Stimulated activated CD8-positive, alpha-beta memory T cell treated with anti-CD3 and anti-CD28 coated beads, Interleukin-2, amount 100 ng/mL, for 48 hours (primary cell): ENCODE measurements around the gene RASA3.
"Not testable (repeated sequence)": the region's sequence is repeated elsewhere in the genome, so short reads cannot be mapped to it uniquely, and the experiment has no call there.

Experiments
- DNase-seq, 2 donors: peaks; one replicate each; pipeline ENCODE4 v3.0.0-alpha.2; 2020; ENCODE audit warnings: low read depth in 2 of 2

Gene RASA3

GRCh38 chr13:113988859-113989258 is 143.6 kb downstream of the RASA3 start:
- DNase-seq = not testable (repeated sequence)

- DNase-seq = no peak
These were observed 150.1 kb downstream of the RASA3 start for GRCh38 chr13:113982296-113982661.

- no peak for DNase-seq
These were observed 150.7 kb downstream of the RASA3 start for GRCh38 chr13:113981611-113982295.

- DNase-seq = no peak
These were observed 151.2 kb downstream of the RASA3 start for GRCh38 chr13:113981194-113981605.

GRCh38 chr13:113980489-113981064 is 151.8 kb downstream of the RASA3 start:
- DNase-seq = no peak

- no peak for DNase-seq
These were observed 152.5 kb downstream of the RASA3 start for GRCh38 chr13:113979791-113980471.

- DNase-seq = no peak
These were observed 153.5 kb downstream of the RASA3 start for GRCh38 chr13:113978741-113979481.

- no peak for DNase-seq
These were observed 154.4 kb downstream of the RASA3 start for GRCh38 chr13:113977976-113978375.

GRCh38 chr13:113976711-113977684 is 155.4 kb downstream of the RASA3 start:
- DNase-seq = no peak

GRCh38 chr13:113975416-113975815 is 157.0 kb downstream of the RASA3 start:
- DNase-seq = no peak

GRCh38 chr13:113974304-113975281 is 157.8 kb downstream of the RASA3 start:
- DNase-seq = no peak

GRCh38 chr13:113973218-113974164 is 158.9 kb downstream of the RASA3 start, which contains the start of gene C13orf46:
Gene C13orf46 (minus strand): TSS chr13:113974076. CDS start chr13:113973997, 79 bp downstream.
- no peak for DNase-seq

- DNase-seq = no peak
These were observed 159.8 kb downstream of the RASA3 start for GRCh38 chr13:113972451-113973217.

- no peak for DNase-seq
These were observed 160.8 kb downstream of the RASA3 start for GRCh38 chr13:113971471-113972231.

- DNase-seq = no peak
These were observed 161.5 kb downstream of the RASA3 start for GRCh38 chr13:113970810-113971470.

GRCh38 chr13:113969973-113970611 is 162.3 kb downstream of the RASA3 start:
- no peak for DNase-seq
